NCI-H345 treated with DMSO at 0.1 percent for 48 hours (cell line): Measurements from ENCODE around the gene PKDCC.

ENCODE experiments used
- DNase-seq: peaks from one replicate; lab custom pipeline; 2025; ENCODE audit not compliant: unreplicated experiment; lab: John Stamatoyannopoulos, UW

PKDCC gene

GRCh38 chr2:42086500-42086953 lies 38.7 kb downstream of the PKDCC start:
- peak; percentile 47 for DNase-seq

GRCh38 chr2:42087137-42087856 lies 39.5 kb downstream of the PKDCC start:
- DNase-seq, result no peak

- no peak for DNase-seq
These were observed 40.0 kb downstream of the PKDCC start for GRCh38 chr2:42087857-42088195.

- DNase-seq, result no peak
These were observed 41.6 kb downstream of the PKDCC start for GRCh38 chr2:42089340-42089925.

- DNase-seq, result no peak
These were observed 42.4 kb downstream of the PKDCC start for GRCh38 chr2:42090216-42090615.

- DNase-seq, result no peak
These were observed 43.9 kb downstream of the PKDCC start for GRCh38 chr2:42091671-42092070.

- DNase-seq, result no peak
These were observed 44.5 kb downstream of the PKDCC start for GRCh38 chr2:42092084-42092996.

GRCh38 chr2:42094114-42094513 lies 46.3 kb downstream of the PKDCC start:
- DNase-seq, result no peak

- peak; percentile 53 for DNase-seq
These were observed 48.1 kb downstream of the PKDCC start for GRCh38 chr2:42095923-42096408.

GRCh38 chr2:42096869-42097591 lies 49.2 kb downstream of the PKDCC start:
- no peak for DNase-seq

GRCh38 chr2:42098571-42099437 lies 51.0 kb downstream of the PKDCC start:
- DNase-seq, result no peak

GRCh38 chr2:42099438-42100173 lies 51.8 kb downstream of the PKDCC start:
- no peak for DNase-seq

- DNase-seq, result no peak
These were observed 52.9 kb downstream of the PKDCC start for GRCh38 chr2:42100683-42101205.

- DNase-seq, result no peak
These were observed 53.6 kb downstream of the PKDCC start for GRCh38 chr2:42101206-42102023.

GRCh38 chr2:42102024-42102590 lies 54.3 kb downstream of the PKDCC start:
- DNase-seq, result no peak

GRCh38 chr2:42102591-42103450 lies 55.0 kb downstream of the PKDCC start:
- no peak for DNase-seq

GRCh38 chr2:42103829-42104228 lies 56.0 kb downstream of the PKDCC start:
- no peak for DNase-seq
